ENCODE results near the gene METTL3.

METTL3 gene

DNA sequence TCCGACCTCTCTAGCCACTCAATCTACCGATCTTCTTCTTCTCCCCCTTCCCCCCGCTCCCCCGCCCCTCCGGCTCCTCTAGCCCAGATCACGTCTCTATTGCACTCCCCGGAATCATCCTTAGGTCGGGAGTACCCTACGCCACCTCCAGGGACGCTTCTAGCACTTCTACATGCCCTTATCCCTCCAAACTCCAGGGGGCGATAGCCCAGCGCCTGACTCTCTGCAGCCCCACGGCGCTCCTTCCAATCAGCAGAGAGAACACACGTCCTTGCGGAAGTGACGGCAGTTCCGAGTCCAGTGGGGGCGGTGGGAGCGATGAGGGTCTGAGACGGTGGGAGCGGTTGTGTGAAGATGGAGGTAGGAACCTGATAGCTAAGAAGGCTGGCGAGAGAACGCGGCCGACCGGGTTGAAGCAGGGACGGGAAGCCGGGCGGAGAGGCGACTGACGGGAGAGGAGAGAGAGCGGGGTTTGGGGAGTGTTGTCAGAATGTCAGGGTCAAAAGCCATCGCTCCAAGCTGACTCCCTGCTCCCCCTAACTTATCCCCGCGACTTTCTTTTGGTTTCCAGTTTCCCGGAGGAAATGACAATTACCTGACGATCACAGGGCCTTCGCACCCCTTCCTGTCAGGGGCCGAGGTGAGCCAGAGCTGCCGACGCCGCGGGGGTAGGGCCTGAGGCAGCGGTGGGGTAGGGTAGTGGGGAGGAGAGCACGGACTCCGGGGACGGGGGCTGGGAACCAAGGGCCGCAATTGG lies 34.0 kb downstream of the METTL3 start, which contains the start of the genes RAB2B and TOX4:
RAB2B (minus strand) TSS at position 35 of the 757 bp plus-strand sequence. CDS start 87 bp downstream, outside the sequence.
TOX4 (plus strand) TSS at position 271 of the 757 bp plus-strand sequence; CDS start at position 355, 84 bp downstream.
- in situ Hi-C loops (cut with MboI; ENCODE audit: low sequenced_read_pairs): no loop called here

DNA sequence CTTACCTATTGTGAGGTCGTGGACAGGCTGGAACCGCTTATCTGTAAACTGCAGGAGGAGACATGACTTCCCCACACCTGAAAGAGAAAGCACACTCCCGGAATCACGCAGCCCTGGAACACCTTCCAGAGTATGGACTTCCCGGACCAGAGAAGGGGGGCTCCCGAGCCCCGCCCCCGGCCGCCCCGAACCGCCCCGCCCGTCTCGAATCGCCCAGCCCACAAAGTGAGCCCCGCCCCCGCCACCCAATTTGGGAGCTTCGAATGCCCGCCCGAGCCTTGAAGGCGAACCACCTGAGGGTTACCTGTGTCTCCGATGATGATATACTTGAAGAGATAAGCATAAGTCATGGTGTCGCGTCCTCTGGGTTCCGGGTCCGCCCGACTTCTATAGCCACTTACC lies 34.6 kb downstream of the METTL3 start:
- in situ Hi-C loops (cut with MboI; ENCODE audit: low sequenced_read_pairs): no loop called here

DNA sequence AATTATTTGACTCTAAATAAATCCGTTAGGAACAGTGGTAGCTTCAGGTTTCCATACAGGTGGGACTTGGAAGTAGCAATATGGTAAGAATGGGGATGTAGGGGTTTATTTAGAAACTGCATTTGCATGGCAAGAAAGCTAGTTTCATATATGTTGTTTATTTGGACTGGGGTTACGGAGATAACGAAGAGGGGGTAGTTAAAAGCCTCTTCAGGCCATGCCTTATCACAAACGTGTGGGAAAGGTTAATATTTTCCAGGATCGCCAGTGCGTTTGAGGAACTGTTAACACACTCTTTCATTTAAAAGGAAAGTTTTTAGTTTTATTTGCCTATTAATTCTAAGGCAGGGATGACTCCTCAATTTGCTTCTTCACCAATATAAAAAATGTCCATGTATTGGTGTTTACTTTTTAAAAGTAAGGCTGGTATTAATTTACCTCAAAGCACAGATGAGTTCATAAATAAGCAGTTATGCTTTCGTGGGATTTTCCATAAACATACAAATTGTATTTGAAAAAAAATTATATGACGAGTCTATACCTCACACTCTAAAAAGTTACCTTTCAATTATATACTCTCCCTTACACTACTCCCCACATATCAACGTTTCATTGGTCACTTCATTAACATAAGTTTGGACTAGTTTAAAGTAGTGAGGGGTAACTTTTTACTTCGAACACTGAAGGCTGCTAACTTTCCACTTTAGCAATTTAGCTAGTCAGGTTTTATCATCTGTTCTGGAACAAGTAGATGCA lies 35.2 kb downstream of the METTL3 start:
- in situ Hi-C loops (cut with MboI; ENCODE audit: low sequenced_read_pairs): no loop called here

DNA sequence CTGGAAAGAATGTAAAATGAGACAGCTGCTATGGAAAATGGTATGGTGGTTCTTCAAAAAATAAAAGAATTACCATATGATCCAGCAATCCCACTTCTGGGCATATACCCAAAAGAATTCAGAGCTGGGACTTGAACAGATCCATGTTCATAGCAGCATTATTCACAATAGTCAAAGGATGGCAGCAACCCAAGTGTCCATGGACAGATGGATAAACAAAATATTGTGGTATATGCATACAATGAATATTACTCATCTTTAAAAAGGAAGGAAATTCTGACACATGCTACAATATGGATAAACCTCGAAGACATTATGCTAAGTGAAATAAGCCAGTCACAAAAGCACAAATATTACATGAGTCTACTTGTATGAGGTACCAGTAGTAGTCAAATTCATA lies 43.5 kb downstream of the METTL3 start:
- in situ Hi-C loops (cut with MboI; ENCODE audit: low sequenced_read_pairs): no loop called here

DNA sequence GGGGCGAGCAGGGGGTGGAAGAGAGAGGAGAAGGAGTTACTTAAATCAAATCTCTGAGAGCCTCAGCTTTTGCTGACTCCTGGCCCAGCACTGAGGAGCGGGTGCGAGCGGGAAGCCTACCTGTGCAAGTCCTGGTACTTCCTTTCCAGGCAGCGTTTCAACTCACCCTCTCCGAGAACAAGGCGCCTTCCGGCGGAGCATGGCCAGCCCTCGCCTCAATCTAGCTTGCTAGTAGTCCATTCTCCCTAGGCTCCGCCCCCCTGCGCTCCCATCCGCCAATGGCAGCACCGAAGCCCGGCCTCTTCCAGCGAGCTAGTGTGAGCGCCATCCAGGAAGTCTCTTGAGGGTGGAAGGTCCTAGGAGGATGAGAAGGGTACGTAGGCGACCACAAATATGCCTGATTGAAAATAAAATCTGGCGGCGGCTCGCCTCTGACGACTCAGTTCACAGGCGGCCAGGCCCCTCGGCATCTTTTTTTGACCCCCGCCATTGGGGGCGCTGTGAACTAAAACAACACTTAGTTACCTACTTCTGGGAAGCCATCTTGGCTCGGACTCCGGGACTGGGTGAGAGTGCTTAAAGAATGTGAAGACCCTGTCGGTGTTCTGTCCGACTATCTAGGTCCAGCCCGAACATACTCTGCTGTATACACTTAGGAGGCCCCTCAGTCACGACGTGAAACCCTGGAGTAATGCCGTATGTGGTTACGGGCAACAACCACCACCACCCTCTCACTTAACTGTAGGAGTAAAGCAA lies 55.0 kb downstream of the METTL3 start, which contains the start of gene CHD8:
CHD8 (minus strand) TSS at position 212 of the 756 bp plus-strand sequence. CDS start 24,480 bp downstream, outside the sequence.
- in situ Hi-C loops (cut with MboI; ENCODE audit: low sequenced_read_pairs): no loop called here

DNA sequence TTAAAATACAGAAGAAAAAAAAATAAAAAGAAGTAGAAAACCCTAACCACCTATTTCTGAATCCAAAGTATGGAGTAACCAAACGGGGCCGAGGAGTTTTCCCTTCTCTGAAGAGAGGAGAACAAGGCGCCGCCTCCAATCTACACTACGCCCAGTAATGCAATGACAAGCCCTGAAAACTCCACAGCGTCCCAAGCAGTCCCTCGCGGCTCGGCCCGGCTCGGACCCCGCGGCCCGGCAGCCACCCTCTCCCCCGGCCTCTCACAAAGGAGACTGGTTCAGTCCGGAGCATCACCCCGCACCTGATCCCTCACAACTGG lies 55.6 kb downstream of the METTL3 start:
- in situ Hi-C loops (cut with MboI; ENCODE audit: low sequenced_read_pairs): no loop called here

DNA sequence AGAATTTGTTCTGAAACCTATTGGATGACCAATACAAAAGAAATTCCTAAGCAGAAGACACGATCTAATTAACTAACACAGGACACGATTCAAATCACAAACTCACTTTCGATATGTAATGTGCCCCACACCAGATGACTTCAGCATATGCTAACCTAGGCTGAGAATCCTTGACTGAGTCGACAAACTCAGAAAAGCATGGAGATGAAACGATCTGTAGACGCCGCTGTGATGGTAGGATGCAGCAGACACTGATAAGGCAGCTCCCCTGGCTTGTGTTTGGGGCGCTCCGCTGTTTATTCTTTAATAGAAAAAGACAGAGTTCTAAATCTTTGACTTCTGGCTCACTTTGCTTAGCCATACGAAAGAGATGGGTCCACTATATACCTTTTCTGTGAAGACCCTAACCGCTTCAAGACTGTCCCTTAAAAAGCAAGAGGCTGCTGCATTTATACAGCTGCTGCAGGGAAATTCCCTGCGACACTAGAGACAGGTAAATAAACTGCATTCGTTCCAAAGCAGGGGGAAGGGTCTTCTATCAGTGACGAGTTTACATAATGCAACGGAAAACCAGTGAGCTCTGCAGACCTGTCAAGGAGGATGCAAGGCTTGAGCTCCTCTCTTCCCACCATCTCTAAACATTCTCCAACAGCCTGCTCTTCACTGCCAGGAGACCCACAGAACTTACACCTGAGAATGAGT lies 56.1 kb downstream of the METTL3 start:
- in situ Hi-C loops (cut with MboI; ENCODE audit: low sequenced_read_pairs): no loop called here

DNA sequence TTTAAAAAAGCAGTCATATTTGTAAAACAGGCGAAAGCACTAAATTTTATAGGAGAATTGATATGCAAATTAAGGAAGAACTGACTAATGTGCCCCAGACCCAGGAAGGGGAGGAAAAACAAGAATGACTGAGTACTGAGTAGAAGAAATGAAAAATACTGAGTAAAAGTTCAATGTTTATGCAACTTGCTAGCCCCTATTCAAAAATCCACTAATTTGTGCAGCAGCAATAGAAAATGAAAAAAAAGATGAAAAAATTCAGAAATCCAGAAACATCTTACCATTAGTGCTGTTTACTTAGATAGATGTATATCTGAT lies 61.3 kb downstream of the METTL3 start:
- in situ Hi-C loops (cut with MboI; ENCODE audit: low sequenced_read_pairs): no loop called here

Measured in HL-60/S4 treated with phorbol 12-myristate 13-acetate at 8.2 ng/mL for 4 days and 3 days (cell line).